Smooth muscle cell (in vitro differentiated cells): ENCODE data around the gene B4GALT7. TPM values are rescaled to one million over a fixed set of nuclear protein-coding genes. Genes with fewer than 3 reads are reported as not detected.

ENCODE experiments used
- DNase-seq: peaks from one replicate; lab custom pipeline; 2025; ENCODE audit not compliant: unreplicated experiment; lab: John Stamatoyannopoulos, UW
- H2AFZ ChIP-seq: fragments of 200-600 bp; sonication (generic); 2 replicates; pipeline ENCODE4 v1.6.0; 2016; ENCODE audit warnings: antibody characterized with exemption, low read depth, mild to moderate bottlenecking
- H3F3A ChIP-seq: fragments of 200-600 bp; sonication (generic); 2 replicates; pipeline ENCODE4 v1.6.0; 2017; ENCODE audit warnings: antibody characterized with exemption, low read depth
- H3K27ac ChIP-seq: fragments of 200-600 bp; sonication (generic); 2 replicates; pipeline ENCODE4 v1.5.1; 2016; ENCODE audit warnings: low read depth, mild to moderate bottlenecking
- H3K27me3 ChIP-seq: fragments of 200-600 bp; sonication (generic); 2 replicates; pipeline ENCODE4 v1.6.1; 2016; ENCODE audit warnings: low read depth, mild to moderate bottlenecking
- H3K36me3 ChIP-seq: fragments of 200-600 bp; sonication (generic); 2 replicates; pipeline ENCODE4 v1.5.1; 2016; ENCODE audit warnings: low read depth
- H3K4me1 ChIP-seq: fragments of 200-600 bp; sonication (generic); 2 replicates; pipeline ENCODE4 v1.5.1; 2016; ENCODE audit warnings: low read depth
- H3K4me2 ChIP-seq: fragments of 200-600 bp; sonication (generic); 2 replicates; pipeline ENCODE4 v1.6.0; 2016; ENCODE audit warnings: mild to moderate bottlenecking
- H3K4me3 ChIP-seq: fragments of 200-600 bp; sonication (generic); 2 replicates; pipeline ENCODE4 v1.5.1; 2016; ENCODE audit warnings: mild to moderate bottlenecking
- H3K79me2 ChIP-seq: fragments of 200-600 bp; sonication (generic); 2 replicates; pipeline ENCODE4 v1.6.0; 2016; ENCODE audit warnings: low read depth, mild to moderate bottlenecking
- H3K9ac ChIP-seq: fragments of 200-600 bp; sonication (generic); 2 replicates; pipeline ENCODE4 v1.6.0; 2016; ENCODE audit warnings: low read depth
- H3K9me3 ChIP-seq: fragments of 200-600 bp; sonication (generic); replicated peaks from 2 replicates; pipeline ENCODE4 v1.5.1; 2016; ENCODE audit warnings: low read depth
- H4K20me1 ChIP-seq: fragments of 200-600 bp; sonication (generic); 2 replicates; pipeline ENCODE4 v1.6.0; 2016; ENCODE audit warnings: low read depth
- CTCF ChIP-seq: fragments of 200-600 bp; sonication (generic); IDR thresholded peaks from 2 replicates; pipeline ENCODE4 v1.5.1; 2017; ENCODE audit warnings: borderline replicate concordance, mild to moderate bottlenecking, antibody characterized with exemption; ENCODE audit not compliant: insufficient read depth, poor library complexity, severe bottlenecking
- WGBS: methylation state at CpG from one replicate; pipeline ENCODE4 v1.1.7; 2016; ENCODE audit warnings: low lambda C conversion rate; 5-methylcytosine and 5-hydroxymethylcytosine counted together
- polyA plus RNA-seq: library from polyadenylated mRNA; unstranded; fragments of >200 nt; fragmentation: Nextera tagmentation; extraction: Ambion mirVana; gene quantifications from 2 replicates; pipeline ENCODE4 v1.2.1, GENCODE V29; 2016
- total RNA-seq: library from RNA; depleted of rRNA; stranded (reverse); fragments of >200 nt; gene quantifications from 2 replicates; pipeline ENCODE4 v1.2.3, GENCODE V29; 2014

The B4GALT7 gene
- total and polyA plus RNA-seq, 2 experiments from 2014 or later = 34.6 to 72.8 TPM

DNA sequence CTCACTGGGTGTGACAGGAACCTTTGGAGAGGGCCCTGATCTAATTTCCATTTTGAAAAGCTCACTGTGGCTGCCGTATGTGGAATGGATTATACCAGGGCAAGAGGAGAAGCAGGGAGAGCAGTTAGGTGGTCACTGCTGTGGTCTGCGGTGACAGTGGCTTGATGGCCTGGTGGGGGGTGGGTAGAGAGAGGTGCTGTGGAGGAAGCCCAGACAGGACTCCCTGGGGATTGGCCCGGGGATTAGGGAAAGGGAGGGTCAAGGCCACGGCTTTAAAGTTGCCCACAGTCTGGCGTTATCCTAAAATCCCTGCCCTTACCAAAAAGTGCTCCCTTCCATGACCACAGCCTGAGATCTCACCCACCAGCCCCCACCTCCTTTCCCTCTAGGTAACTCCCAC lies 4.7 kb downstream of the B4GALT7 start:
- H2AFZ ChIP-seq = no peak overlapping the region
- H3K27me3 ChIP-seq = no peaks in the 10 kb centered on the region
- H3K27ac ChIP-seq = no peak overlapping the region
- H3K9ac ChIP-seq = no peak overlapping the region
- DNase-seq = no peak
- no peaks in the 10 kb centered on the region for H3F3A ChIP-seq
- no peak overlapping the region for H3K4me3 ChIP-seq
- no peaks in the 10 kb centered on the region for H3K36me3 ChIP-seq
- no peak overlapping the region for H3K4me2 ChIP-seq
- no peaks in the 10 kb centered on the region for H3K9me3 ChIP-seq
- peaks cover 11% of the 10 kb centered on the region for H3K79me2 ChIP-seq
- no peak for TF ChIP-seq CTCF
- peaks cover 4% of the 10 kb centered on the region for H3K4me1 ChIP-seq
- WGBS = 98% methylated on average over 3 of the region's 5 CpGs
- H4K20me1 ChIP-seq = peaks cover 13% of the 10 kb centered on the region

DNA sequence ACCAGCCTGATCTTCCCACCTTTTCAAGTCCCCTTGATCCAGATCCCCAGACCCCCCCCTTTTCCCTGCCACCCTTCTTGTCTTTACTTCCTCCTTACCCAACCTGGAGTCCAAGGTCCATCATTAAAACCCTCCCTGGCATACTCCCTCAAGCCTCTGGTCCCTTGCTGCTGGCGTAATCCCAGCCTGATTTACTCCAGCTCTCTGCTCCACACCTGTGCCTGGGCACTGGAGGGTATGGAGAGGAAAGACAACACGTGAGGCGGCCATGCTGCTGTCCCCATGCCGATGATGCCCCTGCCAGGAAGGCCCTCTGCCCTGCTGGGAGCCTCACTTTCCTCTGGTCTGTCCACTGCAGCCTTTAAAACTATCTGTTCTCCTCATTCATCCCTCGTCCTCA lies 5.1 kb downstream of the B4GALT7 start:
- H2AFZ ChIP-seq = no peak overlapping the region
- no peak overlapping the region for H3K4me3 ChIP-seq
- H3K36me3 ChIP-seq = no peaks in the 10 kb centered on the region
- H3F3A ChIP-seq = no peaks in the 10 kb centered on the region
- peaks cover 11% of the 10 kb centered on the region for H3K79me2 ChIP-seq
- no peak overlapping the region for H3K4me2 ChIP-seq
- no peaks in the 10 kb centered on the region for H3K9me3 ChIP-seq
- no peak for DNase-seq
- H3K4me1 ChIP-seq = peaks cover 4% of the 10 kb centered on the region
- peaks cover 13% of the 10 kb centered on the region for H4K20me1 ChIP-seq
- TF ChIP-seq CTCF = no peak
- no peak overlapping the region for H3K9ac ChIP-seq
- no peak overlapping the region for H3K27ac ChIP-seq
- H3K27me3 ChIP-seq = no peaks in the 10 kb centered on the region
- 97% methylated on average over 5 of the region's 5 CpGs for WGBS

GRCh38 chr5:177605667-177606066 lies 5.7 kb downstream of the B4GALT7 start:
- no peaks in the 10 kb centered on the region for H3F3A ChIP-seq
- H3K4me1 ChIP-seq = peaks cover 4% of the 10 kb centered on the region
- no peak overlapping the region for H2AFZ ChIP-seq
- H4K20me1 ChIP-seq = peaks cover 13% of the 10 kb centered on the region
- no peak for TF ChIP-seq CTCF
- DNase-seq = no peak
- no peak overlapping the region for H3K9ac ChIP-seq
- peaks cover 11% of the 10 kb centered on the region for H3K79me2 ChIP-seq
- no peak overlapping the region for H3K27ac ChIP-seq
- H3K27me3 ChIP-seq = no peaks in the 10 kb centered on the region
- no peaks in the 10 kb centered on the region for H3K36me3 ChIP-seq
- no peaks in the 10 kb centered on the region for H3K9me3 ChIP-seq
- 95% methylated on average over 6 of the region's 6 CpGs for WGBS
- H3K4me3 ChIP-seq = no peak overlapping the region
- H3K4me2 ChIP-seq = no peak overlapping the region

- H3K9me3 ChIP-seq = no peaks in the 10 kb centered on the region
- no peak overlapping the region for H3K4me3 ChIP-seq
- H3K27me3 ChIP-seq = no peaks in the 10 kb centered on the region
- no peak overlapping the region for H3K9ac ChIP-seq
- H3K4me2 ChIP-seq = no peak overlapping the region
- peaks cover 13% of the 10 kb centered on the region for H4K20me1 ChIP-seq
- no peaks in the 10 kb centered on the region for H3K36me3 ChIP-seq
- peaks cover 5% of the 10 kb centered on the region for H3K79me2 ChIP-seq
- no peaks in the 10 kb centered on the region for H3K4me1 ChIP-seq
- no peak overlapping the region for H3K27ac ChIP-seq
- no peak overlapping the region for H2AFZ ChIP-seq
- DNase-seq = no peak
- TF ChIP-seq CTCF = no peak
- 94% methylated on average over 22 of the region's 22 CpGs for WGBS
- no peaks in the 10 kb centered on the region for H3F3A ChIP-seq
These were observed 6.4 kb downstream of the B4GALT7 start for GRCh38 chr5:177606071-177607051.
